Stimulated activated naive CD4-positive, alpha-beta T cell treated with Interleukin-2 at 50 U/mL for 16 hours (primary cell): ENCODE results near the gene PERP.

Experiments
- DNase-seq: peaks from one replicate; lab custom pipeline; 2025; lab: John Stamatoyannopoulos, UW

Gene PERP

DNA sequence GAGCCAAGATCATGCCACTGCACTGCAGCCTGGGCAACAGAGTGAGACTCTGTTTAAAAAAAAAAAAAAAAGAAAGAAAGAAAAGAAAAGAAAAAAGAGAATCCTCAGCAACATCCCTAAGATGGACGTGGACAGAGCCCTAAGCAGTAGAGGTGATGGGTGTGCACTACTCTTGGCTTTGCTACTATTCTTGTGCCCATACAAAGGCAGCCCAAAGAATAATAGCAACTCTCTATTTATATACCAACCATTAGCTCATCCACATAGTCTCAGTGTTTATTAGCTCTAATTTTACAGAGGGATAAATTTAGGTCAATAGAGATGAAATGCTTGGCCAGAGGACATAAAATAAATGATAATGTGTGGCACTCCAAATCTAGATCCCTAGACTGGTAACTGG, 62.2 kb downstream of the PERP start:
- no peak for DNase-seq

DNA sequence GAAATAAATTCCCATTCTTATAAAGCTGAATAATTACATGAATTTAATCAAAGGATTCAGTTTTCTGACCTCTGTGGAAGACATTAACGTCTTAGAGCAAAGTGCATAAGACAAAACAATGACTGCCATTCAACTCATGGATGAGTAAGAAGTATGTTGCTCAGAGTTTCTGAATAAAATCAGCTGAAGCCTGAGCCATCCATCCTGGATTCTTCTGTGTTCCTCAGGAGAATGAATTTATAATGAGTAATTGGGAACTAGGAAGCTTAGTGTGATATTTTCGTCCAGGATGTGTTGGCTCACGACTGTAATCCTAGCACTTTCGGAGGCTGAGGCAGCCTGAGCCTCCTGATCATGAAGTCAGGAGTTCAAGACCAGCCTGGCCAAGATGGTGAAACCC, 62.8 kb downstream of the PERP start:
- DNase-seq, result no peak
